Astrocyte (in vitro differentiated cells and primary cell): ENCODE measurements around the gene RABGGTA. TPM values are rescaled to one million over a fixed set of nuclear protein-coding genes. Genes with fewer than 3 reads are reported as not detected.
A peak's percentile ranks its signal among the peaks of the same experiment; 100 is the strongest.

Source experiments
- DNase-seq: peaks from one replicate; pipeline ENCODE4 v3.0.0-alpha.2; 2010; ENCODE audit warnings: low read depth
- FAIRE-seq: peaks from 2 replicates; lab custom pipeline; 2011; peaks lifted over from hg19 to GRCh38; lab: Jason Lieb, UNC
- H2AFZ ChIP-seq: 2 replicates; pipeline ENCODE4 v1.6.0; 2012; ENCODE audit warnings: low read depth, low read length, inconsistent platforms
- H3K27ac ChIP-seq: 2 replicates; pipeline ENCODE4 v1.5.1; 2011; ENCODE audit warnings: low read depth, low read length, inconsistent platforms
- H3K27me3 ChIP-seq: 2 replicates; pipeline ENCODE4 v1.6.0; 2011; ENCODE audit warnings: low read length, inconsistent platforms; ENCODE audit not compliant: insufficient read depth
- H3K36me3 ChIP-seq: 2 replicates; pipeline ENCODE4 v1.5.1; 2011; ENCODE audit warnings: low read length, inconsistent platforms; ENCODE audit not compliant: insufficient read depth
- H3K4me1 ChIP-seq: 2 replicates; pipeline ENCODE4 v1.5.1; 2011; ENCODE audit warnings: low read length, inconsistent platforms; ENCODE audit not compliant: insufficient read depth
- H3K4me2 ChIP-seq: 2 replicates; pipeline ENCODE4 v1.6.0; 2012; ENCODE audit warnings: low read length, inconsistent platforms
- H3K4me3 ChIP-seq: 2 replicates; pipeline ENCODE4 v1.5.1; 2011; ENCODE audit warnings: low read depth, mild to moderate bottlenecking, low read length, inconsistent platforms; ENCODE audit not compliant: insufficient read depth
- H3K79me2 ChIP-seq: 2 replicates; pipeline ENCODE4 v1.6.0; 2012; ENCODE audit warnings: mild to moderate bottlenecking, low read length, inconsistent platforms; ENCODE audit not compliant: insufficient read depth
- H3K9ac ChIP-seq: 2 replicates; pipeline ENCODE4 v1.6.0; 2012; ENCODE audit warnings: mild to moderate bottlenecking, low read length, inconsistent platforms
- H3K9me3 ChIP-seq: 2 replicates; pipeline ENCODE4 v1.5.1; 2012; ENCODE audit warnings: low read depth, mild to moderate bottlenecking, low read length, inconsistent platforms; ENCODE audit not compliant: insufficient read depth
- H4K20me1 ChIP-seq: 2 replicates; pipeline ENCODE4 v1.6.0; 2012; ENCODE audit warnings: low read length, inconsistent platforms; ENCODE audit not compliant: insufficient read depth
- H3K27ac Mint-ChIP-seq: one replicate; pipeline ENCODE4 v1.8.0; 2021; ENCODE audit warnings: mild to moderate bottlenecking, mixed read lengths; ENCODE audit not compliant: unreplicated experiment
- H3K27me3 Mint-ChIP-seq: one replicate; pipeline ENCODE4 v1.8.0; 2021; ENCODE audit warnings: low read depth, mixed read lengths; ENCODE audit not compliant: unreplicated experiment
- H3K36me3 Mint-ChIP-seq: one replicate; pipeline ENCODE4 v1.8.0; 2021; ENCODE audit warnings: low read depth, mixed read lengths; ENCODE audit not compliant: unreplicated experiment
- H3K4me1 Mint-ChIP-seq: one replicate; pipeline ENCODE4 v1.8.0; 2021; ENCODE audit warnings: low read depth, mixed read lengths; ENCODE audit not compliant: unreplicated experiment
- H3K4me3 Mint-ChIP-seq: one replicate; pipeline ENCODE4 v1.8.0; 2021; ENCODE audit warnings: mild to moderate bottlenecking, moderate library complexity, mixed read lengths; ENCODE audit not compliant: unreplicated experiment
- H3K9me3 Mint-ChIP-seq: one replicate; pipeline ENCODE4 v1.8.0; 2021; ENCODE audit warnings: mild to moderate bottlenecking, mixed read lengths; ENCODE audit not compliant: unreplicated experiment
- CTCF ChIP-seq: IDR thresholded peaks from 2 replicates; pipeline ENCODE4 v1.5.1; 2011; ENCODE audit warnings: low read depth, mild to moderate bottlenecking, inconsistent platforms, low read length, moderate library complexity; ENCODE audit not compliant: insufficient read depth
- EZH2 ChIP-seq: IDR thresholded peaks from 2 replicates; pipeline ENCODE4 v1.6.1; 2012; ENCODE audit warnings: mild to moderate bottlenecking, low read length, inconsistent platforms; ENCODE audit not compliant: insufficient read depth
- total RNA-seq: library from RNA; stranded (reverse); gene quantifications from 2 replicates; pipeline ENCODE4 v1.2.1, GENCODE V29; 2021

RABGGTA gene
- total RNA-seq, 1 donor from 2014 or later, result 27.3 TPM

GRCh38 chr14:24235804-24236688 is 35.4 kb downstream of the RABGGTA start:
- Mint-ChIP-seq H3K4me1 (peaks cover 49% of the 10 kb centered on the region), H3K4me3 (peak overlapping the region; percentile 17), H3K27ac (no peak overlapping the region), H3K36me3 (peaks cover 39% of the 10 kb centered on the region), H3K9me3 (no peaks in the 10 kb centered on the region), H3K27me3 (no peaks in the 10 kb centered on the region)
- Histone ChIP-seq H3K9ac (no peak overlapping the region), H2AFZ (no peak overlapping the region), H3K9me3 (no peaks in the 10 kb centered on the region), H3K4me3 (no peak overlapping the region), H4K20me1 (peaks cover 18% of the 10 kb centered on the region), H3K36me3 (peaks cover 51% of the 10 kb centered on the region), H3K27me3 (no peaks in the 10 kb centered on the region), H3K4me2 (no peak overlapping the region), H3K79me2 (peaks cover 79% of the 10 kb centered on the region), H3K27ac (no peak overlapping the region), H3K4me1 (peaks cover 32% of the 10 kb centered on the region)
- FAIRE-seq (no peak), DNase-seq (no peak)
- TF ChIP-seq CTCF (no peak), EZH2 (no peak)

- no peak for FAIRE-seq
- no peak for TF ChIP-seq EZH2
- TF ChIP-seq CTCF, result no peak
- H3K27ac ChIP-seq, result no peak overlapping the region
- no peak for DNase-seq
- no peaks in the 10 kb centered on the region for H3K9me3 ChIP-seq
- no peak overlapping the region for H3K4me3 ChIP-seq
- no peak overlapping the region for H3K9ac ChIP-seq
- H3K4me1 ChIP-seq, result peaks cover 17% of the 10 kb centered on the region
- Mint-ChIP-seq H3K9me3 (no peaks in the 10 kb centered on the region), H3K4me1 (peaks cover 35% of the 10 kb centered on the region), H3K36me3 (peaks cover 32% of the 10 kb centered on the region), H3K27ac (no peak overlapping the region), H3K4me3 (peak overlapping the region; percentile 60), H3K27me3 (no peaks in the 10 kb centered on the region)
- H3K4me2 ChIP-seq, result peak overlapping the region; percentile 32
- H4K20me1 ChIP-seq, result peaks cover 3% of the 10 kb centered on the region
- peaks cover 75% of the 10 kb centered on the region for H3K79me2 ChIP-seq
- peaks cover 34% of the 10 kb centered on the region for H3K36me3 ChIP-seq
- H3K27me3 ChIP-seq, result no peaks in the 10 kb centered on the region
- no peak overlapping the region for H2AFZ ChIP-seq
These were observed 37.0 kb downstream of the RABGGTA start for GRCh38 chr14:24234095-24235005.
